Gastroesophageal sphincter (tissue), 3 donors: Measurements from ENCODE around the gene TMTC2.

Experiments
- CTCF ChIP-seq, 4 experiments: fragments of 200-600 bp in 2 of 4; fragments of 450-650 bp in 2 of 4; sonication (generic) in 1 of 4; IDR thresholded peaks; one replicate each; pipeline ENCODE4 v1.5.1; 2017 to 2019; ENCODE audit warnings: antibody characterized with exemption in 4 of 4, mild to moderate bottlenecking in 2 of 4, moderate library complexity in 2 of 4
- POLR2AphosphoS5 ChIP-seq: sonication (generic); formaldehyde crosslinking; IDR thresholded peaks from one replicate; pipeline ENCODE4 v1.6.1; 2017; ENCODE audit warnings: antibody characterized with exemption

- TF ChIP-seq POLR2AphosphoS5 (no peak), CTCF (IDR thresholded peaks at IDR 0.05) (no peak)
These were observed 175.5 kb downstream of the TMTC2 start for GRCh38 chr12:82862069-82862841.
